CD14-positive monocyte (primary cell): ENCODE measurements around the gene ETFB. TPM values are rescaled to one million over a fixed set of nuclear protein-coding genes. Genes with fewer than 3 reads are reported as not detected.
A peak's percentile ranks its signal among the peaks of the same experiment; 100 is the strongest.

ENCODE experiments used
- DNase-seq, 3 donors: peaks; one replicate each; pipeline ENCODE4 v3.0.0-alpha.2; 2011 to 2022
- H2AFZ ChIP-seq: 2 replicates; pipeline ENCODE4 v1.6.0; 2012; ENCODE audit warnings: mild to moderate bottlenecking, low read depth, low read length, inconsistent platforms; ENCODE audit not compliant: insufficient read depth, poor library complexity, severe bottlenecking
- H3K27ac ChIP-seq, 2 donors: 1 replicate in 1 of 2; 2 replicates in 1 of 2; pipeline ENCODE4 v1.5.1; 2012 to 2013; ENCODE audit warnings: low read length in 2 of 2, control low read depth in 1 of 2, inconsistent platforms in 1 of 2, low read depth in 1 of 2, mild to moderate bottlenecking in 1 of 2
- H3K27me3 ChIP-seq, 2 donors: one replicate each; pipeline versions ENCODE4 v1.6.0 to v1.6.1; 2011 to 2013; ENCODE audit warnings: low read length in 2 of 2; ENCODE audit not compliant: control insufficient read depth in 2 of 2, insufficient read depth in 2 of 2
- H3K36me3 ChIP-seq, 2 donors: replicated peaks in 1 of 2; 1 replicate in 1 of 2; 2 replicates in 1 of 2; pipeline versions ENCODE4 v1.5.1 to v1.6.1; 2012 to 2013; ENCODE audit warnings: low read length in 2 of 2, control low read depth in 1 of 2, inconsistent platforms in 1 of 2, mild to moderate bottlenecking in 1 of 2; ENCODE audit not compliant: insufficient read depth in 2 of 2, control insufficient read depth in 1 of 2
- H3K4me1 ChIP-seq, 2 donors: 1 replicate in 1 of 2; 2 replicates in 1 of 2; pipeline versions ENCODE4 v1.5.1 to v1.6.1; 2012 to 2013; ENCODE audit warnings: low read length in 2 of 2, control low read depth in 1 of 2, inconsistent platforms in 1 of 2, mild to moderate bottlenecking in 1 of 2, moderate library complexity in 1 of 2; ENCODE audit not compliant: insufficient read depth in 2 of 2, control insufficient read depth in 1 of 2
- H3K4me2 ChIP-seq: replicated peaks from 2 replicates; pipeline ENCODE3; 2012; ENCODE audit warnings: low read length, moderate library complexity, mild to moderate bottlenecking; ENCODE audit not compliant: poor library complexity, severe bottlenecking; ENCODE audit errors: extremely low read depth
- H3K4me3 ChIP-seq, 3 experiments: fragments of 200-600 bp in 1 of 3; sonication (generic) in 1 of 3; replicated peaks in 1 of 3; 1 replicate in 2 of 3; 2 replicates in 1 of 3; pipeline ENCODE4 v1.5.1; 2011 to 2013; ENCODE audit warnings: low read length in 3 of 3, mild to moderate bottlenecking in 3 of 3, control low read depth in 2 of 3, low read depth in 2 of 3, inconsistent platforms in 1 of 3, moderate library complexity in 1 of 3
- H3K79me2 ChIP-seq: 2 replicates; pipeline ENCODE4 v1.6.0; 2012; ENCODE audit warnings: mild to moderate bottlenecking, control low read depth, inconsistent platforms, low read length, moderate library complexity; ENCODE audit not compliant: insufficient read depth
- H3K9ac ChIP-seq: 2 replicates; pipeline ENCODE4 v1.6.0; 2017; ENCODE audit warnings: low read length, mild to moderate bottlenecking; ENCODE audit not compliant: insufficient read depth, poor library complexity, severe bottlenecking
- H3K9me3 ChIP-seq, 2 donors: replicated peaks in 1 of 2; 1 replicate in 1 of 2; 2 replicates in 1 of 2; pipeline versions ENCODE4 v1.5.1 to v1.6.1; 2012 to 2013; ENCODE audit warnings: low read length in 2 of 2, control low read depth in 1 of 2; ENCODE audit not compliant: control insufficient read depth in 1 of 2, insufficient read depth in 1 of 2
- H4K20me1 ChIP-seq: 2 replicates; pipeline ENCODE4 v1.6.0; 2012; ENCODE audit warnings: mild to moderate bottlenecking, low read length, control low read depth, moderate library complexity; ENCODE audit not compliant: insufficient read depth
- H3K27ac Mint-ChIP-seq, 7 donors: one replicate each; pipeline ENCODE4 v1.8.0; 2020; ENCODE audit warnings: mild to moderate bottlenecking in 7 of 7, mixed read lengths in 7 of 7, moderate library complexity in 6 of 7, inconsistent platforms in 2 of 7
- H3K27me3 Mint-ChIP-seq, 3 donors: one replicate each; pipeline ENCODE4 v1.8.0; 2021 to 2022; ENCODE audit warnings: low read depth in 3 of 3, mild to moderate bottlenecking in 3 of 3, mixed read lengths in 3 of 3, moderate library complexity in 3 of 3, inconsistent platforms in 1 of 3
- H3K36me3 Mint-ChIP-seq, 2 donors: one replicate each; pipeline ENCODE4 v1.8.0; 2020; ENCODE audit warnings: mixed read lengths in 2 of 2, inconsistent platforms in 1 of 2, mild to moderate bottlenecking in 1 of 2
- H3K4me1 Mint-ChIP-seq: one replicate; pipeline ENCODE4 v1.8.0; 2020; ENCODE audit warnings: mild to moderate bottlenecking, mixed read lengths
- H3K4me3 Mint-ChIP-seq, 2 donors: one replicate each; pipeline ENCODE4 v1.8.0; 2020; ENCODE audit warnings: mild to moderate bottlenecking in 2 of 2, mixed read lengths in 2 of 2, moderate library complexity in 1 of 2
- H3K9me3 Mint-ChIP-seq, 7 donors: one replicate each; pipeline ENCODE4 v1.8.0; 2020 to 2022; ENCODE audit warnings: mixed read lengths in 7 of 7, mild to moderate bottlenecking in 6 of 7, moderate library complexity in 6 of 7, inconsistent platforms in 2 of 7
- CTCF ChIP-seq: fragments of 200-600 bp; IDR thresholded peaks from one replicate; pipeline ENCODE4 v1.8.0; 2022; ENCODE audit warnings: antibody characterized with exemption, mild to moderate bottlenecking
- WGBS: methylation state at CpG from one replicate; pipeline ENCODE4 v1.1.5; 2013; ENCODE audit warnings: missing lambda C conversion rate; ENCODE audit not compliant: insufficient coverage; 5-methylcytosine and 5-hydroxymethylcytosine counted together
- intact Hi-C, 2 donors: fragments of 100-400 bp; cut with micrococcal nuclease; formaldehyde crosslinking; loops; one replicate each; pipeline versions ENCODE4 v1.15.0 to v1.15.1; 2023
- polyA plus RNA-seq, 3 donors: library from polyadenylated mRNA; depleted of rRNA in 1 of 3; unstranded in 2 of 3; stranded (reverse) in 1 of 3; fragments of 300-500 nt in 2 of 3; fragments of >200 nt in 1 of 3; fragmentation: Illumina TruSeq in 2 of 3; gene quantifications; 1 replicate in 2 of 3; 2 replicates in 1 of 3; pipeline ENCODE4 v1.2.3, GENCODE V29; 2012 to 2021

Gene ETFB
- polyA plus RNA-seq, 3 donors: 51.0 to 72.1 (median 63.0) TPM

- peaks cover 71% of the 10 kb centered on the region for H3K4me1 Mint-ChIP-seq
- peak overlapping the region; percentile 79 for H2AFZ ChIP-seq
- peaks cover 0 to 1% of the 10 kb centered on the region in 2 donors for H3K36me3 Mint-ChIP-seq
- peaks cover 0 to 2% (median 0%) of the 10 kb centered on the region in 3 donors for H3K27me3 Mint-ChIP-seq
- H3K4me2 ChIP-seq: peak overlapping the region; percentile 62
- H3K36me3 ChIP-seq: no peaks in the 10 kb centered on the region
- H3K27ac Mint-ChIP-seq: peak overlapping the region; percentile 25 to 89 (median 82)
- no peak for TF ChIP-seq CTCF
- H3K79me2 ChIP-seq: peaks cover 43% of the 10 kb centered on the region
- no peaks in the 10 kb centered on the region for H3K9me3 ChIP-seq
- no peaks in the 10 kb centered on the region for H3K27me3 ChIP-seq
- H3K4me1 ChIP-seq: peaks cover 51 to 73% of the 10 kb centered on the region in 2 donors
- intact Hi-C loops: no loop called here
- H3K9me3 Mint-ChIP-seq: peaks cover 0 to 1% (median 0%) of the 10 kb centered on the region in 7 donors
- H4K20me1 ChIP-seq: no peaks in the 10 kb centered on the region
- 60% methylated on average over 18 of the region's 18 CpGs for WGBS
- H3K4me3 ChIP-seq: peak overlapping the region in 1 of 3 experiments; percentile 62
- H3K4me3 Mint-ChIP-seq: peak overlapping the region; percentile 59 to 73
- H3K27ac ChIP-seq: peak overlapping the region; percentile 47 to 81
- DNase-seq: no peak
- H3K9ac ChIP-seq: peak overlapping the region; percentile 57
Observed at GRCh38 chr19:51372021-51372648, 5.9 kb upstream of the ETFB start.

- peaks cover 0 to 1% (median 0%) of the 10 kb centered on the region in 7 donors for H3K9me3 Mint-ChIP-seq
- peak overlapping the region in 1 of 2 donors; percentile 81 for H3K27ac ChIP-seq
Observed at GRCh38 chr19:51371186-51371690, 5.0 kb upstream of the ETFB start.

More at GRCh38 chr19:51371186-51371690, 5.0 kb upstream of the ETFB start:
- H3K27ac Mint-ChIP-seq: peak overlapping the region in 1 of 7 donors; percentile 81
- peaks cover 0 to 6% (median 0%) of the 10 kb centered on the region in 3 donors for H3K27me3 Mint-ChIP-seq
- 67% methylated on average over 1 of the region's 8 CpGs for WGBS
- intact Hi-C loops: no loop called here
- DNase-seq: no peak
- Histone ChIP-seq H3K79me2 (peaks cover 47% of the 10 kb centered on the region), H3K9ac (no peak overlapping the region), H3K9me3 (no peaks in the 10 kb centered on the region), H4K20me1 (no peaks in the 10 kb centered on the region), H3K4me3 (peak overlapping the region in 1 of 3 experiments; percentile 62), H2AFZ (peak overlapping the region; percentile 79), H3K4me2 (peak overlapping the region; percentile 62), H3K36me3 (no peaks in the 10 kb centered on the region), H3K4me1 (peaks cover 57 to 80% of the 10 kb centered on the region in 2 donors), H3K27me3 (no peaks in the 10 kb centered on the region)
- H3K4me3 Mint-ChIP-seq: peak overlapping the region in 1 of 2 donors; percentile 59
- H3K36me3 Mint-ChIP-seq: peaks cover 0 to 1% of the 10 kb centered on the region in 2 donors
- TF ChIP-seq CTCF: no peak
- H3K4me1 Mint-ChIP-seq: peaks cover 75% of the 10 kb centered on the region
